ENCODE measurements around the gene MMD. TPM values are rescaled to one million over a fixed set of nuclear protein-coding genes. Genes with fewer than 3 reads are reported as not detected.
A peak's percentile ranks its signal among the peaks of the same experiment; 100 is the strongest.

The MMD gene
- total and polyA plus RNA-seq, 2 of the 13 experiments (the other 11 are each of a cell fraction or from before 2014, with no cell fraction given) = 121 to 225 TPM

DNA sequence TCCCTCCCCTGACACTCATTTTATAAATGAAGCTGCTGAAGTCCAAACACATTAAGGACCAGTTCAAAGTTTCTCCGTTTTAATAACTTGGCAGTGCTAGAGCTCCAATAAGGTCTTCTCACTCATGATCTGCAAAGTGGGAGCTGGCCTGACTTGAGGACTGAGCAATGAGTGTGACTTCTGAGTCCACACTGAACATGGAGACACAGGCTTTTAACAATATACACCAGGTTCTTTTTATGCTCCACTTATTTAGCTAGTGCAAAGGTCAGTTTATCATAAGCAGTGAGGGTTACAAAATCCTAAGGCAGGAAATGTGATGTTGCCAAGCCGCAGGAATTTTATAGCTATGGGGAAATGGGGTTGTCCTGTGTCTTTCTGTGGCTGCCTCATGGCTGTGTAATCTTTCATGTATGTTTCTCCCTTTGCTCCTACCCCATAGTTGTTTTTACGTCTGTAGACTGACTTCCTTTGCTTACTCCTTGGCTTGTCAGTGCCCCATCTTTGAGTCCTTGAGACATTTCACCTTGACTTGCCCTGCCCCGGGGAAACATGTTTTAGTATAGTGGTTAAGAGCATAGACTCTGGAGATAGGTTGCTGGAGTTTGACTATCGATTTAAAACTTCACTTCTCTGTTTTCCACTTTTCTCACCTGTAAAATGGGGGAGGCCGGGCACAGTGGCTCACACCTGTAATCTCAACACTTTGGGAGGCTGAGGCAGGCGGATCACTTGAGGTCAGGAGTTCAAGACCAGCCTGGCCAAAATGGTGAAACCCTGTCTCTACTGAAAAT is 12.2 kb upstream of the MMD start (continued):
- TF ChIP-seq, protein P1, sequence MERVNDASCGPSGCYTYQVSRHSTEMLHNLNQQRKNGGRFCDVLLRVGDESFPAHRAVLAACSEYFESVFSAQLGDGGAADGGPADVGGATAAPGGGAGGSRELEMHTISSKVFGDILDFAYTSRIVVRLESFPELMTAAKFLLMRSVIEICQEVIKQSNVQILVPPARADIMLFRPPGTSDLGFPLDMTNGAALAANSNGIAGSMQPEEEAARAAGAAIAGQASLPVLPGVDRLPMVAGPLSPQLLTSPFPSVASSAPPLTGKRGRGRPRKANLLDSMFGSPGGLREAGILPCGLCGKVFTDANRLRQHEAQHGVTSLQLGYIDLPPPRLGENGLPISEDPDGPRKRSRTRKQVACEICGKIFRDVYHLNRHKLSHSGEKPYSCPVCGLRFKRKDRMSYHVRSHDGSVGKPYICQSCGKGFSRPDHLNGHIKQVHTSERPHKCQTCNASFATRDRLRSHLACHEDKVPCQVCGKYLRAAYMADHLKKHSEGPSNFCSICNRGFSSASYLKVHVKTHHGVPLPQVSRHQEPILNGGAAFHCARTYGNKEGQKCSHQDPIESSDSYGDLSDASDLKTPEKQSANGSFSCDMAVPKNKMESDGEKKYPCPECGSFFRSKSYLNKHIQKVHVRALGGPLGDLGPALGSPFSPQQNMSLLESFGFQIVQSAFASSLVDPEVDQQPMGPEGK (CRISPR knock-in tag; IDR thresholded peaks at IDR 0.05) = peak; percentile 62; the same call in 1 of the 2 replicates
- TF ChIP-seq FOXM1 (CRISPR knock-in tag; IDR thresholded peaks at IDR 0.05) = no peak
- no peak for TF ChIP-seq ZSCAN12 (CRISPR knock-in tag; IDR thresholded peaks at IDR 0.05)
- no peak for TF ChIP-seq ZNF10 (CRISPR knock-in tag; IDR thresholded peaks at IDR 0.05; ENCODE audit: borderline replicate concordance, low read depth)
- no peak for TF ChIP-seq NFE2 (CRISPR knock-in tag; IDR thresholded peaks at IDR 0.05)
- no peak for TF ChIP-seq ZNF660 (CRISPR knock-in tag; IDR thresholded peaks at IDR 0.05; ENCODE audit: borderline replicate concordance, low read depth)
- TF ChIP-seq ZNF441 (CRISPR knock-in tag; IDR thresholded peaks at IDR 0.05; ENCODE audit: borderline replicate concordance) = peak; percentile 22; the same call in 1 of the 2 replicates
- TF ChIP-seq SMARCE1 (IDR thresholded peaks at IDR 0.05; ENCODE audit: borderline replicate concordance) = no peak
- TF ChIP-seq AHR (CRISPR knock-in tag; IDR thresholded peaks at IDR 0.05) = no peak; the same call in 1 of the 2 replicates
- TF ChIP-seq ZKSCAN5 (CRISPR knock-in tag; IDR thresholded peaks at IDR 0.05) = no peak
- TF ChIP-seq, protein P2, sequence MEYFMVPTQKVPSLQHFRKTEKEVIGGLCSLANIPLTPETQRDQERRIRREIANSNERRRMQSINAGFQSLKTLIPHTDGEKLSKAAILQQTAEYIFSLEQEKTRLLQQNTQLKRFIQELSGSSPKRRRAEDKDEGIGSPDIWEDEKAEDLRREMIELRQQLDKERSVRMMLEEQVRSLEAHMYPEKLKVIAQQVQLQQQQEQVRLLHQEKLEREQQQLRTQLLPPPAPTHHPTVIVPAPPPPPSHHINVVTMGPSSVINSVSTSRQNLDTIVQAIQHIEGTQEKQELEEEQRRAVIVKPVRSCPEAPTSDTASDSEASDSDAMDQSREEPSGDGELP (IDR thresholded peaks at IDR 0.05; ENCODE audit: borderline replicate concordance, low read depth) = 0 out of 2 replicates have a peak, but pooled peaks have one; percentile 43
- TF ChIP-seq HOXA3 (CRISPR knock-in tag; IDR thresholded peaks at IDR 0.05) = no peak
- no peak for TF ChIP-seq RBM39 (IDR thresholded peaks at IDR 0.05; ENCODE audit: low read depth, low read length, poor library complexity, severe bottlenecking)
- TF ChIP-seq ZNF431 (CRISPR knock-in tag; IDR thresholded peaks at IDR 0.05; ENCODE audit: borderline replicate concordance, low read depth) = no peak
- TF ChIP-seq CEBPB (IDR thresholded peaks at IDR 0.05; ENCODE audit: borderline replicate concordance, low read depth, low read length) = peak; percentile 92
- TF ChIP-seq, protein P3, sequence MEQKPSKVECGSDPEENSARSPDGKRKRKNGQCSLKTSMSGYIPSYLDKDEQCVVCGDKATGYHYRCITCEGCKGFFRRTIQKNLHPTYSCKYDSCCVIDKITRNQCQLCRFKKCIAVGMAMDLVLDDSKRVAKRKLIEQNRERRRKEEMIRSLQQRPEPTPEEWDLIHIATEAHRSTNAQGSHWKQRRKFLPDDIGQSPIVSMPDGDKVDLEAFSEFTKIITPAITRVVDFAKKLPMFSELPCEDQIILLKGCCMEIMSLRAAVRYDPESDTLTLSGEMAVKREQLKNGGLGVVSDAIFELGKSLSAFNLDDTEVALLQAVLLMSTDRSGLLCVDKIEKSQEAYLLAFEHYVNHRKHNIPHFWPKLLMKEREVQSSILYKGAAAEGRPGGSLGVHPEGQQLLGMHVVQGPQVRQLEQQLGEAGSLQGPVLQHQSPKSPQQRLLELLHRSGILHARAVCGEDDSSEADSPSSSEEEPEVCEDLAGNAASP (CRISPR knock-in tag; IDR thresholded peaks at IDR 0.05; ENCODE audit: borderline replicate concordance) = peak; percentile 74
- TF ChIP-seq, protein P4, sequence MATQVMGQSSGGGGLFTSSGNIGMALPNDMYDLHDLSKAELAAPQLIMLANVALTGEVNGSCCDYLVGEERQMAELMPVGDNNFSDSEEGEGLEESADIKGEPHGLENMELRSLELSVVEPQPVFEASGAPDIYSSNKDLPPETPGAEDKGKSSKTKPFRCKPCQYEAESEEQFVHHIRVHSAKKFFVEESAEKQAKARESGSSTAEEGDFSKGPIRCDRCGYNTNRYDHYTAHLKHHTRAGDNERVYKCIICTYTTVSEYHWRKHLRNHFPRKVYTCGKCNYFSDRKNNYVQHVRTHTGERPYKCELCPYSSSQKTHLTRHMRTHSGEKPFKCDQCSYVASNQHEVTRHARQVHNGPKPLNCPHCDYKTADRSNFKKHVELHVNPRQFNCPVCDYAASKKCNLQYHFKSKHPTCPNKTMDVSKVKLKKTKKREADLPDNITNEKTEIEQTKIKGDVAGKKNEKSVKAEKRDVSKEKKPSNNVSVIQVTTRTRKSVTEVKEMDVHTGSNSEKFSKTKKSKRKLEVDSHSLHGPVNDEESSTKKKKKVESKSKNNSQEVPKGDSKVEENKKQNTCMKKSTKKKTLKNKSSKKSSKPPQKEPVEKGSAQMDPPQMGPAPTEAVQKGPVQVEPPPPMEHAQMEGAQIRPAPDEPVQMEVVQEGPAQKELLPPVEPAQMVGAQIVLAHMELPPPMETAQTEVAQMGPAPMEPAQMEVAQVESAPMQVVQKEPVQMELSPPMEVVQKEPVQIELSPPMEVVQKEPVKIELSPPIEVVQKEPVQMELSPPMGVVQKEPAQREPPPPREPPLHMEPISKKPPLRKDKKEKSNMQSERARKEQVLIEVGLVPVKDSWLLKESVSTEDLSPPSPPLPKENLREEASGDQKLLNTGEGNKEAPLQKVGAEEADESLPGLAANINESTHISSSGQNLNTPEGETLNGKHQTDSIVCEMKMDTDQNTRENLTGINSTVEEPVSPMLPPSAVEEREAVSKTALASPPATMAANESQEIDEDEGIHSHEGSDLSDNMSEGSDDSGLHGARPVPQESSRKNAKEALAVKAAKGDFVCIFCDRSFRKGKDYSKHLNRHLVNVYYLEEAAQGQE (IDR thresholded peaks at IDR 0.05; ENCODE audit: borderline replicate concordance in 1 of 2, low read depth in 1 of 2, low read length in 2 of 2) = peak in 1 of 2 experiments; percentile 53; a peak in 1 of 4 replicates
- no peak for TF ChIP-seq ZSCAN22 (CRISPR knock-in tag; IDR thresholded peaks at IDR 0.05)
- no peak for TF ChIP-seq ZNF44 (CRISPR knock-in tag; IDR thresholded peaks at IDR 0.05)
- TF ChIP-seq NR3C1 (CRISPR knock-in tag; IDR thresholded peaks at IDR 0.05) = no peak
- no peak; the same call in 1 of the 2 replicates for TF ChIP-seq PHF8 (CRISPR knock-in tag; IDR thresholded peaks at IDR 0.05)
- TF ChIP-seq JUND (CRISPR knock-in tag; IDR thresholded peaks at IDR 0.05) = 0 out of 2 replicates have a peak, but pooled peaks have one; percentile 9
